ENCODE measurements around the gene RNF5. TPM values are rescaled to one million over a fixed set of nuclear protein-coding genes. Genes with fewer than 3 reads are reported as not detected.
A peak's percentile ranks its signal among the peaks of the same experiment; 100 is the strongest.
"Not testable (repeated sequence)": the region's sequence is repeated elsewhere in the genome, so short reads cannot be mapped to it uniquely, and the experiment has no call there.

RNF5 gene
- total and polyA plus RNA-seq, 7 donors = 61.5 to 220 (median 107) TPM

GRCh38 chr6:32191696-32192607 is 13.7 kb downstream of the RNF5 start:
- H3K9me3 ChIP-seq = no peaks in the 10 kb centered on the region
- H3K27me3 ChIP-seq = no peaks in the 10 kb centered on the region
- peaks cover 0 to 12% (median 6%) of the 10 kb centered on the region in 4 donors for H3K36me3 ChIP-seq
- TF ChIP-seq POLR2AphosphoS5 (IDR thresholded peaks at IDR 0.05) = no peak
- TF ChIP-seq EP300 (IDR thresholded peaks at IDR 0.05) = no peak
- TF ChIP-seq, protein P1, sequence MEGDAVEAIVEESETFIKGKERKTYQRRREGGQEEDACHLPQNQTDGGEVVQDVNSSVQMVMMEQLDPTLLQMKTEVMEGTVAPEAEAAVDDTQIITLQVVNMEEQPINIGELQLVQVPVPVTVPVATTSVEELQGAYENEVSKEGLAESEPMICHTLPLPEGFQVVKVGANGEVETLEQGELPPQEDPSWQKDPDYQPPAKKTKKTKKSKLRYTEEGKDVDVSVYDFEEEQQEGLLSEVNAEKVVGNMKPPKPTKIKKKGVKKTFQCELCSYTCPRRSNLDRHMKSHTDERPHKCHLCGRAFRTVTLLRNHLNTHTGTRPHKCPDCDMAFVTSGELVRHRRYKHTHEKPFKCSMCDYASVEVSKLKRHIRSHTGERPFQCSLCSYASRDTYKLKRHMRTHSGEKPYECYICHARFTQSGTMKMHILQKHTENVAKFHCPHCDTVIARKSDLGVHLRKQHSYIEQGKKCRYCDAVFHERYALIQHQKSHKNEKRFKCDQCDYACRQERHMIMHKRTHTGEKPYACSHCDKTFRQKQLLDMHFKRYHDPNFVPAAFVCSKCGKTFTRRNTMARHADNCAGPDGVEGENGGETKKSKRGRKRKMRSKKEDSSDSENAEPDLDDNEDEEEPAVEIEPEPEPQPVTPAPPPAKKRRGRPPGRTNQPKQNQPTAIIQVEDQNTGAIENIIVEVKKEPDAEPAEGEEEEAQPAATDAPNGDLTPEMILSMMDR (IDR thresholded peaks at IDR 0.05) = no peak
- TF ChIP-seq POLR2A (IDR thresholded peaks at IDR 0.05) = no peak
- intact Hi-C loops (cut with DNase I) = loop anchor here (10.0 kb wide), 3 partner anchors 217 to 1223 kb away; partner anchors contain the start of genes CUTA, DXO, HSD17B8 and PHF1
- peak overlapping the region; percentile 93 to 100 (median 96) for H3K27ac ChIP-seq
- DNase-seq = no peak
- WGBS, 2 donors = 52 to 72% methylated on average over 15 of the region's 15 CpGs
- peaks cover 0 to 55% (median 52%) of the 10 kb centered on the region in 4 donors for H3K4me1 ChIP-seq
- peak overlapping the region in 3 of 4 donors; percentile 22 to 98 (median 92) for H3K4me3 ChIP-seq

- H3K36me3 ChIP-seq = peaks cover 0 to 5% (median 2%) of the 10 kb centered on the region in 4 donors
- H3K27me3 ChIP-seq = no peaks in the 10 kb centered on the region
- H3K4me3 ChIP-seq = peak within 1 kb of the TSS in 3 of 4 donors; percentile 22 to 98 (median 92)
- H3K4me1 ChIP-seq = peaks cover 0 to 53% (median 51%) of the 10 kb centered on the region in 4 donors
- intact Hi-C loops (cut with DNase I) = loop anchor here (10.0 kb wide), 3 partner anchors 218 to 1222 kb away; partner anchors contain the start of genes CUTA, DXO, HSD17B8 and PHF1
- 7 to 21% methylated on average over 5 of the region's 5 CpGs for WGBS, 2 donors
- TF ChIP-seq POLR2AphosphoS5 (IDR thresholded peaks at IDR 0.05) = peak in 1 of 4 donors; percentile 6
- TF ChIP-seq POLR2A (IDR thresholded peaks at IDR 0.05) = peak in 1 of 2 donors; percentile 29
- TF ChIP-seq EP300 (IDR thresholded peaks at IDR 0.05) = no peak
- DNase-seq = peak; percentile 79
- peak within 1 kb of the TSS; percentile 93 to 100 (median 96) for H3K27ac ChIP-seq
- H3K9me3 ChIP-seq = no peaks in the 10 kb centered on the region
Observed at GRCh38 chr6:32192608-32193039, 14.4 kb downstream of the RNF5 start, which contains the start of gene GPSM3. TSS of gene GPSM3 (minus strand) at chr6:32192643. CDS start at chr6:32192513, 130 bp downstream.

- not testable (repeated sequence) for H3K27me3 ChIP-seq, DNase-seq, H3K9me3 ChIP-seq, H3K36me3 ChIP-seq
- intact Hi-C loops (cut with DNase I) = loop anchor here (10.0 kb wide), 3 partner anchors 218 to 1222 kb away; partner anchors contain the start of genes CUTA, DXO, HSD17B8 and PHF1
- Histone ChIP-seq H3K27ac (peak overlapping the region; percentile 93 to 100 (median 96)), H3K4me3 (peak overlapping the region in 1 of 4 donors; percentile 92), H3K4me1 (peaks cover 0 to 48% (median 46%) of the 10 kb centered on the region in 4 donors)
- 69 to 85% methylated on average over 13 of the region's 13 CpGs for WGBS, 2 donors
Observed at GRCh38 chr6:32193096-32193495, 14.9 kb downstream of the RNF5 start.

DNA sequence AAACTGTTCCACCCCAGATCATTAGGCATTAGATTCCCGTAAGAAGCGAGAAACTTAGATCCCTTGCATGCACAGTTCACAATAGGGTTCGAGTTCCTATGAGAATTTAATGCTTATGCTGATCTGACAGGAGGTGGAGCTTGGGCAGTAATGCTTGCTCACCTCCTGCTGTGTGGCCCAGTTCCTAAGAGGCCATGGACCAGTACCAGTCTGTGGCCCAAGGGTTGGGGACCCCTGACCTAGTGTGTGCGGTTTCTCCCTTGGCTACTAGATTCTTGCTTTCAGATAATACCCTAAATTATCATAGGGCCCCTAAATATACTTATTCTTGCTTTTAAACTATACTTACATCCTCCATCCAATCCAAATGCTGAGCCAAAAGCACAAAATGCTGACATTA is 16.2 kb downstream of the RNF5 start:
- TF ChIP-seq POLR2A (IDR thresholded peaks at IDR 0.05) (no peak), POLR2AphosphoS5 (IDR thresholded peaks at IDR 0.05) (no peak), EP300 (IDR thresholded peaks at IDR 0.05) (no peak)
- TF ChIP-seq, protein P1 (IDR thresholded peaks at IDR 0.05) = no peak
- Histone ChIP-seq H3K4me3 (no peak overlapping the region), H3K27me3 (no peaks in the 10 kb centered on the region), H3K36me3 (no peaks in the 10 kb centered on the region), H3K4me1 (peaks cover 0 to 38% (median 35%) of the 10 kb centered on the region in 4 donors), H3K27ac (peak overlapping the region; percentile 93 to 100 (median 100)), H3K9me3 (no peaks in the 10 kb centered on the region)
- DNase-seq = no peak
- 97 to 98% methylated on average over 4 of the region's 4 CpGs for WGBS, 2 donors
- intact Hi-C loops (cut with DNase I) = loop anchor here (10.0 kb wide), 3 partner anchors 220 to 1220 kb away; partner anchors contain the start of genes CUTA, DXO, HSD17B8 and PHF1

- Histone ChIP-seq H3K36me3 (no peaks in the 10 kb centered on the region), H3K4me1 (peaks cover 0 to 38% (median 35%) of the 10 kb centered on the region in 4 donors), H3K27me3 (no peaks in the 10 kb centered on the region), H3K4me3 (peak overlapping the region in 3 of 4 donors; percentile 30 to 91 (median 43)), H3K27ac (peak overlapping the region; percentile 93 to 100 (median 100)), H3K9me3 (no peaks in the 10 kb centered on the region)
- 16 to 17% methylated on average over 15 of the region's 15 CpGs for WGBS, 2 donors
- intact Hi-C loops (cut with DNase I) = loop anchor here (1.0 to 10.0 kb wide), 7 partner anchors 43 to 1220 kb away; partner anchors contain the start of genes BAG6, BRD2, CUTA and DXO
- DNase-seq = no peak
- no peak for TF ChIP-seq EP300 (IDR thresholded peaks at IDR 0.05)
- peak; percentile 92 to 95 for TF ChIP-seq POLR2A (IDR thresholded peaks at IDR 0.05)
- TF ChIP-seq, protein P1 (IDR thresholded peaks at IDR 0.05) = peak; percentile 48 to 80 (median 64)
- TF ChIP-seq POLR2AphosphoS5 (IDR thresholded peaks at IDR 0.05) = peak; percentile 96 to 99 (median 96)
Observed at GRCh38 chr6:32194825-32195651, 16.8 kb downstream of the RNF5 start.

Data from sigmoid colon (tissue), 7 donors.